Kidney (tissue), 14 donors: ENCODE measurements around the gene VSTM1. TPM values are rescaled to one million over a fixed set of nuclear protein-coding genes. Genes with fewer than 3 reads are reported as not detected.

ENCODE experiments used
- DNase-seq, 5 donors: peaks; one replicate each; pipeline ENCODE4 v3.0.0-alpha.2; 2013 to 2020
- FAIRE-seq: peaks from 2 replicates; lab custom pipeline; 2012; peaks lifted over from hg19 to GRCh38; lab: Jason Lieb, UNC
- H3K27ac ChIP-seq, 2 donors: one replicate each; pipeline ENCODE4 v1.7.0; 2013; ENCODE audit warnings: low read depth in 2 of 2, low read length in 2 of 2, inconsistent platforms in 1 of 2
- H3K27me3 ChIP-seq: one replicate; pipeline ENCODE4 v1.7.1; 2013; ENCODE audit warnings: low read length, inconsistent platforms; ENCODE audit not compliant: control insufficient read depth, insufficient read depth
- H3K36me3 ChIP-seq, 3 donors: one replicate each; pipeline versions ENCODE4 v1.7.0 to v1.7.1; 2013; ENCODE audit warnings: low read length in 3 of 3, control low read depth in 1 of 3, inconsistent platforms in 1 of 3; ENCODE audit not compliant: insufficient read depth in 3 of 3, control insufficient read depth in 2 of 3
- H3K4me1 ChIP-seq, 3 donors: one replicate each; pipeline versions ENCODE4 v1.7.0 to v1.7.1; 2013; ENCODE audit warnings: low read length in 3 of 3, inconsistent platforms in 1 of 3, low read depth in 1 of 3; ENCODE audit not compliant: control insufficient read depth in 2 of 3, insufficient read depth in 2 of 3
- H3K4me3 ChIP-seq, 3 donors: one replicate each; pipeline versions ENCODE4 v1.7.0 to v1.8.1; 2013; ENCODE audit warnings: low read length in 3 of 3, control low read depth in 1 of 3, inconsistent platforms in 1 of 3
- H3K9ac ChIP-seq, 3 donors: one replicate each; pipeline versions ENCODE4 v1.7.0 to v1.7.1; 2013; ENCODE audit warnings: low read length in 3 of 3, control low read depth in 1 of 3, inconsistent platforms in 1 of 3
- H3K9me3 ChIP-seq, 3 donors: one replicate each; pipeline versions ENCODE4 v1.7.0 to v1.7.1; 2013; ENCODE audit warnings: low read length in 3 of 3, control low read depth in 1 of 3, inconsistent platforms in 1 of 3; ENCODE audit not compliant: control insufficient read depth in 2 of 3, insufficient read depth in 1 of 3
- intact Hi-C: fragments of 100-400 bp; cut with DNase I; formaldehyde crosslinking; loops from one replicate; pipeline ENCODE4 v1.11.1; 2022
- polyA plus RNA-seq: library from polyadenylated mRNA; stranded (reverse); fragments of 350-450 nt; fragmentation: Illumina TruSeq; extraction: RNeasy Lipid Tissue Mini Kit (QIAGEN cat#74804); gene quantifications from one replicate; pipeline ENCODE4 v1.2.3, GENCODE V29; 2014; ENCODE audit warnings: low read depth, low replicate concordance; ENCODE audit not compliant: insufficient read depth
- total RNA-seq: library from RNA; stranded (reverse); fragmentation: NEBNext Ultra II Directional; extraction: Animal tissue kit (Norgen Biotek cat#: 25700); gene quantifications from one replicate; pipeline ENCODE4 v1.2.1, GENCODE V29; 2021
- TF ChIP-seq, protein P1 (sequence below): IDR thresholded peaks from 3 replicates; pipeline ENCODE4 v1.5.1; 2012; ENCODE audit warnings: mild to moderate bottlenecking, moderate library complexity, borderline replicate concordance; ENCODE audit not compliant: insufficient read depth; ENCODE audit errors: extremely low read depth
- donor health status: control.
- donor health status: control.
- donor health status: control.
- donor health status: control.
- donor health status: control.
- donor health status: DM: yes; HTN: yes; CAD: no.
- donor health status: Normal renal cell carcinoma (clear cell type).

VSTM1 gene
- total and polyA plus RNA-seq, 2 donors from 2014 or later = 0.35 to 1.0 TPM

DNA sequence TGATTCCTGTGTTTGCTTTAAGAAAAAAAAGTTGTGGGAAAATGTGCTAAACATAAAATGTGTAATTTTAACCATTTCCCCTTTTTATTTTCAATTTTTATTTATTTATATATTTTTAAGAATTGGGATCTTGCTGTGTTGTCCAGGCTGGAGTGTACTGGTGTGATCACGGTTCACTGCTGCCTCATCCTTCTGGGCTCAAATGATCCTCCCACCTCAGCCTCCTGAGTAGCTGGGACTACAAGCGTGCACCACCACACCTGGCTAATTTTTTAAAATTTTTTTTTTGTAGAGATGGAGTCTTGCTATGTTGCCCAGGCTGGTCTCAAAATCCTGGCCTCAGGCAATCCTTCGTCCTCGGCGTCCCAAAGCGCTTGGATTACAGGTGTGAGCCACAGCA, 53.2 kb downstream of the VSTM1 start:
- Histone ChIP-seq H3K27ac (no peak overlapping the region), H3K36me3 (no peaks in the 10 kb centered on the region), H3K27me3 (peaks cover 3% of the 10 kb centered on the region), H3K9ac (no peak overlapping the region), H3K4me3 (no peak overlapping the region), H3K4me1 (no peaks in the 10 kb centered on the region), H3K9me3 (no peaks in the 10 kb centered on the region)
- TF ChIP-seq, protein P1, sequence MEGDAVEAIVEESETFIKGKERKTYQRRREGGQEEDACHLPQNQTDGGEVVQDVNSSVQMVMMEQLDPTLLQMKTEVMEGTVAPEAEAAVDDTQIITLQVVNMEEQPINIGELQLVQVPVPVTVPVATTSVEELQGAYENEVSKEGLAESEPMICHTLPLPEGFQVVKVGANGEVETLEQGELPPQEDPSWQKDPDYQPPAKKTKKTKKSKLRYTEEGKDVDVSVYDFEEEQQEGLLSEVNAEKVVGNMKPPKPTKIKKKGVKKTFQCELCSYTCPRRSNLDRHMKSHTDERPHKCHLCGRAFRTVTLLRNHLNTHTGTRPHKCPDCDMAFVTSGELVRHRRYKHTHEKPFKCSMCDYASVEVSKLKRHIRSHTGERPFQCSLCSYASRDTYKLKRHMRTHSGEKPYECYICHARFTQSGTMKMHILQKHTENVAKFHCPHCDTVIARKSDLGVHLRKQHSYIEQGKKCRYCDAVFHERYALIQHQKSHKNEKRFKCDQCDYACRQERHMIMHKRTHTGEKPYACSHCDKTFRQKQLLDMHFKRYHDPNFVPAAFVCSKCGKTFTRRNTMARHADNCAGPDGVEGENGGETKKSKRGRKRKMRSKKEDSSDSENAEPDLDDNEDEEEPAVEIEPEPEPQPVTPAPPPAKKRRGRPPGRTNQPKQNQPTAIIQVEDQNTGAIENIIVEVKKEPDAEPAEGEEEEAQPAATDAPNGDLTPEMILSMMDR = no peak
- FAIRE-seq = no peak
- intact Hi-C loops = no loop called here
- no peak for DNase-seq

DNA sequence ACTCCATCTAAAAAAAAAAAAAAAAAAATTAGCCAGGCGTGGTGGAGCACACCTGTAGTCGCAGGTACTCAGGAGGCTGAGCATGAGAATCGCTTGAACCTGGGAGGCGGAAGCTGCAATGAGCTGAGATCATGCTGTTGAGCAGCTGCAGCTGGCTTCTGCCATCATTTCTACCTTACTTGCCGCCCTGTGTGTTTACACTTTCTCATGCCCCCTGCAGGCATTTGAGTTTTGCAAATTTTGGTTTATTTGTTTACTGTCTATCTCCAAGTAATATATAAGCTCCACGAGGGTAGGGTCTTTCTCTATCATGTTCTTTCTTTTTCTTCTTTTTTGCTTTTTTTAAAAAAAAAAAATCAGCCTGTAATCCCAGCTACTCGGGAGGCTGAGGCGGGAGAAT, 54.3 kb downstream of the VSTM1 start:
- Histone ChIP-seq H3K9me3 (no peaks in the 10 kb centered on the region), H3K27me3 (peaks cover 3% of the 10 kb centered on the region), H3K9ac (no peak overlapping the region), H3K4me1 (no peaks in the 10 kb centered on the region), H3K27ac (no peak overlapping the region), H3K4me3 (no peak overlapping the region), H3K36me3 (no peaks in the 10 kb centered on the region)
- FAIRE-seq = no peak
- intact Hi-C loops = no loop called here
- DNase-seq = no peak
- TF ChIP-seq, protein P1 = no peak

DNA sequence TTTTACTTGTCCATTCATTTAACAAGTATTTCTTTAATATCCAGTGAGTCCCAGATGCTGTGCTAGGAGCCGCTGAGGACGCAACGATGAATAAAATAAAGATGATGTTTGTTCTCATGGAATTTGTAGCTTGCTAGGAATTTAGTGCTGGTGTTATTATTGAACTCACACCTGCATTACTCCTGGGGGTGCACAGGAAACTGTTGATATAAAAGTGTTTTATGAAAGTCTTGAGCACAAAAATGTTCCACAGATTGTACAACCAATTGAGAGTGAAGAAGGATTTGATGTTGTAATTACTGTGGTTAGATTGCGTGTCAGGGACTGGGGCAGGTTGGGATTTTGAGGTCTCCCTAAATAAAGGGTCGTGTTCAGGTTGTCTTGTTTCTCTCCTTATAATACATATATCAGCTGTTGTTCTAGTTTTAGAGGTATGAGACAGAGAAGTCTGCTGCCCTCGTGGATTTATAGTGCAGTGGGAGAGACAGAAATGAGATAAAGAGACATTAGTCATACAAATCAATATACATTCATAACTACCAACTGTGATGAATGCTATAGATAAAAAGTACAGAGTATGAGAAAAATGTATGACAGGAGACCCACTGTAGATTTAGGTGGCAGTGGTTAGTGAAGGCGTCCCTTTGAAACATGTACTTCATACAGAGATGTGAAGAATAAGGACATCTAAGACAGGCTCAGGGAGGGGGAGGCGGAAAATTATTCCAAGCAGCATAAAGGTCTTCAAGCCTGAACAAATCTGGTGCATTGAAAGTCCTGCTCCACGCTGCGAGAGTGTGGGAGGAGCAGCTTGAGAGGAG, 61.0 kb downstream of the VSTM1 start:
- FAIRE-seq = no peak
- no peaks in the 10 kb centered on the region for H3K27me3 ChIP-seq
- H3K9ac ChIP-seq = no peak overlapping the region
- no peak overlapping the region for H3K27ac ChIP-seq
- H3K36me3 ChIP-seq = no peaks in the 10 kb centered on the region
- H3K4me1 ChIP-seq = no peaks in the 10 kb centered on the region
- H3K4me3 ChIP-seq = no peak overlapping the region
- TF ChIP-seq, protein P1 = no peak
- no peaks in the 10 kb centered on the region for H3K9me3 ChIP-seq
- intact Hi-C loops = no loop called here
- DNase-seq = peak in 1 of 5 donors; percentile 4
